Hypothalamus (tissue), 51 donors: Measurements from ENCODE around the gene LDLRAD3.

Source experiments
- DNase-seq, 51 donors: peaks; one replicate each; lab custom pipeline; 2025; lab: John Stamatoyannopoulos, UW

Gene LDLRAD3

DNA sequence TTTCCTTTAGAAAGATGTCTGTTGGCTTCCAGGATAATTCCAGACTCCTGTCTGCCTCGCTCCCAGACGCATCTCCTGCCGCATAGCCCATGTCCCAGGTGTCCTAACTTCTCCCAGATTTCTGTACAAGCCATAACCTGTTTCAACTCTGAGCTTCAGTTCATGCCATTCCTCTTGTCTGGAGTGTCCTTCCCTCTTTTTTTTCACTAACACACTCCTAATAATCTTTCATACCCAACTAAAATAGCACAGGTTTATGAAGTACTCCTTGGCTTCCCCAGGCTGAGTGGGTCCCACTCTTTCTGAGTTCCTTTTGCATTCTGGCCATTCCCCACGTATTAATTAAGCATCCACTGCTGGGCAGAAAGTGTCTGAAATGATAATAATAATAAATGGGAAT lies 123.0 kb downstream of the LDLRAD3 start:
- DNase-seq = no peak

DNA sequence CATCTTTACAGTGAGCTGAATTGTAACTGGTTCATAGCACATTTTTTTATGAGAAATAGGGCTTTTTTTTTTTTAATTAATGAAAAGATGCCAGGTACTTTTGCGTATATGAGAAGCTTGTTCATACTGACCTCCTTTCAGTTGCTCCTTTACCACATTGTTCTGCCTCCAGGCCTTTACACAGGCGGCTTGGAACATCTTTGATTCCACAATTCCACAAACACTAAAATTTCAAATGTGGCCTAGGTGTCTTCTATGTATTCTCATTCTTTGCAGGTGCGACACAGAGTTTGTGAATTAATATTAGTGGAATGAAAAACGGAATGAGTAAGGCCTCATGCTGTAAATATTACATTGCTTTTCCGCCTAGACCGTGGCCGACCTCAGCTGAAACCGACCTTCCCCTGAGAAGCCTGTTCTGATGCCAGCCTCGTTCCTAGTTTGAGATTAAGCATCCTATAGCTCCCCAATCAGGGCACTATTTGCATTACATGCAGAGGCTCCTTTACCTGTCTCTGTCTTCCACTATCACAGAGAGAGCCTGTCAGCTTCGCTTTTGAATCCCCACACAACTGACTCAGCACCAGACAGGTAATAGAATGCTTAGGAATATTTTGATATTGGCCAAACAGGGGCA lies 125.8 kb downstream of the LDLRAD3 start:
- peak in 5 of 51 donors; percentile 6 to 23 (median 14) for DNase-seq

DNA sequence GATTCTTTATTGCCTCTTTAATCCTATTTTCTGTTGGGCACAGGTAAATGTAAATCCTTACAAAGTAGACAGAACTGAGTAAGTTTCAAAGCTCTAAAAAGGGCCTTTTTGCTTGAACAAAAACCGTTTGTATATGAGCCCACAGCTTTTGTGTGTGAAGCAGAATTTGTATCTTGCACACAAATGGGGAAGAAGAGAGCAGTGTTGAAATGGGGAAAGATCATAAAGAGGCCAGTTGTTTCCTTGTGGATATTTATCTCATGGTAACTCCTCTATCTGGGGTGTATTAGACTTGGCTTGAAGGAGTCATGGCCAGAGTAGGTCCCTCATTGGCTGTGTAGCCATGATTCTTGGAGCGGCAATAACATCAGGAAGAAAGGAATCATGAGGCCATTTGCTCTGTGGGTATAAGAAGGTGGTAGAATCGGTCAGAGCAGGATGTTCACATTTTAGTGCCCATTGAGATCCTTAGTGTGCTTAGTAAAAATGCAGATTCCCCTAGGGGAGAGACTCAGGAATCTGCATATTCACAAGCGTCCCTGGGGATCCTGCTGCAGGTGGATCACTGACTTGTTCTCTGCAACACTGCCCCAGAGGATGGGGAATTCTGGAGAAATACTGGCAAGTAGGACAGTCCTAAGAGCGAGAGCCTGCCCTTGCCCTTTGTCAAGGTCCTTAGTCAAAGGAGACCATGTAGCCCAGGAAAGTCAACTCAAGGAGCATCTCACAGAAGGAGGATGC lies 126.5 kb downstream of the LDLRAD3 start:
- DNase-seq = peak in 1 of 51 donors; percentile 23

DNA sequence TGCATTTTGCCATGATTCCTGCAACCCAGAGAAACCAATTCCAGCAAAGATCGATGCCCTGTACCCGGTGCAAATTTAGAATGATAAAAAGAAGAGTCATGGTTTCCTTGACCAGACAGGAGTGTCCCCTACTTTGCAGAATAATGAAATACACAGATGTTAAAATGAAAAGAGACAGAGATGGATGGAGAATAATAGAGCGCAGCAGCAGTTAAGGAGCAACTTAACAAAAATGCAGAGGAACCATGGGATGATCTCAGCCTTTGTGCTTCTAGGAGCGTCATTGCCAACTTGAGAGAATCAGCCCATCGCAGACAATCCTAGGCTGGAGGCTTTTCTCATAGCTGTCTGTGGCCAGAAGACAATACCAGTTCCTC lies 127.1 kb downstream of the LDLRAD3 start:
- DNase-seq = no peak

DNA sequence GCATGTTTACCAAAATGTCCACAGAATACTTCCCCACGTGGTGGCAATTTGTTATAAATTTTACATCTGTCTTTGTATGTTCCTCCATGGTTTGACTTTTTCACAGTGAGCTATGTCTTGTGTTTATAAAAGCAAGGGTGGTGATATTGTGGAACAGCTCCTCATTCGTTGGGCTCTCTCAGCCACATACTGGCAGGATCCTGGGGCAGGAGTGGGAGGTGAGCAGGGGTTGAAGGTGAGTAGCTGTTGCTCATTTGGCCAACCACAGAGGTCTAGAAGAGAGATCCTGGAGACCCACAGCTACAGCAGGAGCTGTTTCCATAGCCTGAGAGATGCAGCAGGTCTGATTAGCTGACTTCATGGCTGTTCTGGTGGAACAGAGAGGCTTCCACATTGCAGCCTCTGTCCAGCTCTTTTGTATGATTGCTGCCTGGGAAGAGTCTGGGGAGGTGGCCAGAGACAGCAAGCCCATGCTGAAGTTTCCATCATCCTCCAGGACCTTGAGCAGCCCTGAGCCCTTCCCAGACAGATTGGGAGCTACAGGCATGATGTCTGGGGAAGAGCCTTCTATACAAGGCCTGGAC lies 128.1 kb downstream of the LDLRAD3 start:
- DNase-seq = no peak

DNA sequence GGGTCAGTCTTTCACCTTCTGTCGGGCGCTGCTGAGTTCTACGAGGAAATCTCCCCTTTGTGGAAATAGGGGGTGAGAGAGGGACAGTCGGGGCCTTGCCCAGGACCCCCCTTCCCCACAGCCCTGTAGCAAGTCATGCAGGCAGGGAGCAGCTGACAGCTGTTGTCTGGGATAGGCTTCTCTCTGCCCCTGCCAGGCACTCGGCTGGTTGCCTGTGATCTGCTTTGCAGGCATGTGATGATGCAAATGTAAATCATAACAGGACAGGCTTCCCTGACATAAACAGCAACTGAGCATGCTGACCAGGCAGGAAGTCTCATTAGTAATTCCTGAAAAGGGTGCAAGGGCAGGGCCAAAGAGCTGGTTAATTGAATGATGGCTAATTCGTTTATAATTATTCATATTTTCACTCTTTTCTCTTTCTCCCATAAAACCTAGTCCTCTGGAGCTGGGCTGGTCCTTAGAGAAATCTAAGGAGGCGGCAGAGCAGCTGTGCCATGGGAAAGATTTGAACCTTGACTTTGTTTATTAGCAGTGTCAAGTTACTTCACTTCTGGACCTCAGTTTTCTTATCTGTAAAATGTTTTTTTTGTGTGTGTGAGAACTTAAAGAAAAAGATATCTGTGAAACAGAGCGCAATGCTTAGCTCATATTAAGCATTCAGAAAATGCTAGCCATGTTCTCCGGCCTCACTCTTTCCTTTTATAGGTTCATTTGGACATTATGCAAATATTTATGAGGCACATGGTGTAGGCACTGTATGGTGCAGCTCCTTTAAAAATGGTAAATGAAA lies 129.7 kb downstream of the LDLRAD3 start:
- peak in 40 of 51 donors; percentile 11 to 80 (median 43) for DNase-seq

DNA sequence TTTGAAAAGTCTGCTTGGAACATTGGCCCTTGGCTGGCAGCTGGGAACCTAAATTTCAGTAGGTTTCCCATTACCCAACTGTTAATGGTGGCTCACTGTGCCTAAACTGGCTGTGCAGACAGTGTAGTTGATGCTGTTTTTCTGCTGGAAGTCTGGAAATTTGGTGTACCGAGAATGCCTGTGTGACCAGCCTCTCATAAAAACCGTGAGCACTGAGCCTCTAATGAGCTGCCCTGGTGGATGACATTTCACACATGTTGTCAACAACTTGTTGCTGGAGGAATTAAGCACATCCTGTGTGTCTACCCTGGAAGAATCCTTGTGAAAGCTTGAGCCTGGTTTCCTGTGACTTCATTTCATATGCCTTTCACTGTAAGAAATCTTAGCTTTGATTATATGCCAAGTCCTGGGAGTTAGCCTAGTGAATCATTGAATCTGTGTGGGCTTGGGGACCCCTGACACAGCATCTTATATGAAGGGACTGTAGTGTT lies 131.1 kb downstream of the LDLRAD3 start:
- DNase-seq = no peak

DNA sequence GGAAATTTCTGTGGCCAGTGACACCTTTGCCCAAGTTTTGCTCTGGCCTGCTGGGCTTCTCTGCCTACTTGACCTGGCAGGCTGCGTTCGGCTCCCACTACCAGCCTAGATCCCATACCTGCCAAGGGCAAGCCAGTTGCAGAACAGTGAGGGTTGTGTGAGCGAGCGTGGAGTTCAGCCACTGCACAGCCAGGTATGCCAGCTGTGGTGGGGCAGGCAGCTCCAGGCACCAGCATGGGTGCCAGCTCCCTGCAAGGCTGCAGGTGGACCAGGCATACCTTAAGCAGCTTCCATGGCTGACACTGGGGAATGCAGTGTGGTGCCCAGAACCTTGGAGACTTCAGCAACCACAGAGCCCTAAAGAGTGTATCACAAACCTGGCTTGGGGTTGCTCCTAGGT lies 133.5 kb downstream of the LDLRAD3 start:
- no peak for DNase-seq

DNA sequence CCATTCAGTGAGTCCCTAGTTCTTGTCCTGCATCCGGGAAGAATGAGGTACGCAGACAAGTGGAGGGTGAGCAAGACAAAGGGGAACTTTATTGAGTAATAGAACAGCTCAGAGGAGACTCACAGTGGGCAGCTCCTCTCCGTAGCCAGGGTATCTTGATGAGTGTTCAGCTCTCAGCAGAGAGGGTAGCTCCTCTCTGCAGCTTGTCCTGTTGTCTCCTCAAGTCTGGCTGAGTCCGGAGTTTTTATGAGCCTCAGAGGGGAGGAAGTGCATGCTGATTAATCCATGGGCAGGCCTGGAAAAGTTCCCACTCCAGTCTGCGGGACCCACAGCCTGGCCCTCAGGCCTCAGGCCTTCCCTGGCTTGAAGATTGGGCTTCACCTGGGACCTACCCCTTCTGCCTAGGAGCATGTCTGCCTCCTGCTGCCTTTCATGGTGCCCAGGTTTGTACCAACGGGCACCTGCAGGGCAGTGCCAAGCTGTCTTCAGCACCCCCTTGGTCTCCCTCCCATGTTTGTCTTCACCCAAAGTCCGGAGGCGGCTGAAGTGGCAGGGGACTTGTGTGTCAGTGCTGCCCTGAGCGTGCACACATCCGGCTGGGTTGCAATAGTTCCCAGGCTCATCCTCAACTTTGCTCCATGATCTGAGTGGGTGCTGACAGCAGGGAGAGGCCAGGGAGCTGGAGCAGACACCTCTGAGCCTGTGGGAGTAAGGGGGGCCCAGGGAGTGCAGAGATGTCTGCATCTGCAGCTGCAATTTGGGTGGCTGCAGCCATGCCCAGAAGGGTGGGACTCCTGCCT lies 134.2 kb downstream of the LDLRAD3 start:
- no peak for DNase-seq

DNA sequence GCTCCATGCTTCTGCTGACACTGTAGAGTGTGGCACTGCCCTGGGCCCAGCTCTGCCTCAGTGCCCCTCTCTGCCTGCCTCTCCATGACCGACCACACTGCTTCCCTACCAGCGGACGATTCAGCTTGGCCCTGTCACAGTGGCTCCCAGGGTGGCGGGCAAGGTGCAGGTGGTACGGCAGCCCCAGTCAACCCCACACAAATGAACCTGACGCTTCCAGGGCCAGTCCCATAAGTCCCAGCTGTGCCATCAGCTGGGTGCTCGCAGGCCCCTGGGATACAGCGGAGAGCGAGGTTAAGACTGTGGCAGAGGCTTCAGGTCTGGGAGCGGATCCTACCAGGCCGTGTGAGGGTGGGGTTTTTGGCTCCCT lies 134.8 kb downstream of the LDLRAD3 start:
- DNase-seq = no peak

DNA sequence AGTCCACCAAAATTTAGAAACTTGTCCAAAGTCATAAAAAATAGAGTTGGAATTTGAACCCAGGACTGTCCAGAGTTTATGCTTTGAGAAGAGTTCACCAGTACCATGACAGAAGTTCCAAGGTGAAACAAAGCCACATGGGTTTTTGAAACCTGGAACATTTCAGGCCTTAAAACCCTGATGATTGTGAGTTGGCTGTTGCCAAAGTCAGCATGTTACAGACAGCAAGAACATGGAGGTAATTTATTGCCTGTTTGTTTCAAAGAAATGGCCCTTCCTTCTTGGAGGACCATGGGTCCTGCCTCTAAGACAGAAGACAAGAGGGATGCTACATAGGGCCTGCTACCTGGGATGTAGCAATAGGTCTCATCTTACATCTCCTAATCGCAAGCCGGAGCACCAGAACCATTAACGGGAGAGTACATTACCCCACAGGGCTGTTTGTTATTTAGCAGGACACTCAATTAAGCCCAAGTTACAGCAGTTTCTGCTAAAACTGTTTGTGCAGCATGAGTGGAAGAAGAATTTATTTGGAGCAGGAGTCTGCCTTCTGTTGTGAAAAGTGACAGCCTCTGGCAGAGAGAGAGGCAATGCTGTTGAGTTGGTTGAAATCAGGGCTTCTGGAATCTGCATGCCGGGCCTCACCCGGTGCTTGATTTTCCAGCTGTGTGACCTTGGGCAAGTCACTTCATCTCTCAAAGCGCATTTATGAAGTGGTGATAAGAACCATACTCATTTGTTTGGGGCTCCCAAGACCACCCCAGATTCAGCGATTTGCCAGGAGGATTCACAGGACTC lies 136.2 kb downstream of the LDLRAD3 start:
- DNase-seq = no peak

DNA sequence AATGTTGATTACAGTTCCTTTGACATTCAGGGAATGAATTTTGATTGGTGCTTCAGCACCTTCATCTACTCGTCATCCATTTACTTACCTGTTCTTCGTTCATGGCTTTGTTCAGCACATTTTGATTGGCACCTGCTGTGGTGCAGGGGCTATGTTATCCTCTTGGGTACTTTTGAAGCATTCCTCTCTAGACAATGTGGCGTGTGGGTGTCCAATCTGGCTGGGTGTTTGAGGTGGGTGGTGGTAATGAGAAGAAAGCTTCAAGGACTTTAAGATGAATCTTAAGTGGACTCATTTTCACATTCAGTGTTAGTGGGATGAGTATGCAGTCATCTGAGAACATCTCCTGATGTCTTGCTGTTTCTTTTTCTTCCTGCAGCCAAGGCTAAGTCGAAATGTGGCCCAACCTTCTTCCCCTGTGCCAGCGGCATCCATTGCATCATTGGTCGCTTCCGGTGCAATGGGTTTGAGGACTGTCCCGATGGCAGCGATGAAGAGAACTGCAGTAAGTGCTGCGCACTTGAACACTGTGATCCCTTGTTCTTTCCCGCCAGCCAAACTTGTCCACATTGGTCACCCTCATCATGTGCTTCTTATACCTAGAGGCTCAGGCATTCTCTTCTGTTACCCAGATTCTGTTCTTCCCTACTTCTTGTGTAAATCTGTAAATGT lies 137.5 kb downstream of the LDLRAD3 start:
- DNase-seq = no peak

DNA sequence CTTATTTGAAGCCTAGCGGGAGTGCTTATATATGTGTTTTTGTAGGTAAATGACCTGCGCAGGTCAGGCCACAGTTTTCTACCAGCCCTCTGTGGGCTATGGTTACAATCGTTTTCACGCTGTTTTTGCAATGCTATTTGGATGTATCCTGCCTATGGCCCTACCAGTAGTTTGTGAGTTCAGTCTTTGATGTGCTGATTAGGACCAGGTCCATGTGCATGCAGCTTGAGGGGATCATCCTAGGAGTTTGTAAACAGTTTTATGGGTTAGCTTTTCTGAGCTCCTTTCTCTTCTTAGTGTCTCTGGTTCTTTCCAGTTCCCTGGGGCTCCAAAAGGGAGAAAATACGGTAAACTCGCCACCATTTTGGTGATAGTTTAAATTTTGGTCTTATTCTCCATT lies 142.5 kb downstream of the LDLRAD3 start:
- no peak for DNase-seq

DNA sequence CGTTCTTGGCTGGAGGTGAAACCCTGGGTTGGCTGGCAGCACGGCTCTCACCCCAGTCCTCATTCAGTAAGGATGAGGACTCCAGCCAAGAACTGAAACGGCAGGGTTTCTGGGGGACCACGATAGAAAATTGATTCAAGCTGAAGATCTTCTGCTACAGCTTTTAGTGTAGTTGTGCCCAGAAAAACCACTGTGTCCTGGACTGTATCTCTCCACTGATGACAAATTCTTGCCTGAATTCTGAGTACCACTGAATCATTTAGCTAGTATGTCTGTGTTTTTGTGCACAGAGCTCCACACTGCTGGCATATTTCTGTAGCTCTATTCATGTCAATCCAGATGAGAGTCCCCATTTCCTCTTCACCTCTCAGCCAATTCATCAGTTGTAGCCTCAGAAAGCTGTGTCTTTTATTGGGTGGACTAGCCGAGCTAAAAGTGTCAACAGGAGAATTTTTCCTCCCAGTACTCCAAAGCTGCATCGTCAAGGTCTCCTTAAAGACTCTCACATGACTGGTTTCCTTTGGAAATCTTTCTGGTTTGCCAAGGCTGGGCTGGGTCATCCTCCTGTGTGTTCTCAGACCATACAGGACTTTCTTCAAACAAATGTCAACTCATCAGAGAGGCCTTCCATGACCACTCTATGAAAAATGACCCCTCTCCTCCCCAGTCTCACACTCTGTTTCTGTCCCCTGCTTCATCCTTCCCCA lies 144.6 kb downstream of the LDLRAD3 start:
- DNase-seq = peak in 18 of 51 donors; percentile 17 to 44 (median 33)

DNA sequence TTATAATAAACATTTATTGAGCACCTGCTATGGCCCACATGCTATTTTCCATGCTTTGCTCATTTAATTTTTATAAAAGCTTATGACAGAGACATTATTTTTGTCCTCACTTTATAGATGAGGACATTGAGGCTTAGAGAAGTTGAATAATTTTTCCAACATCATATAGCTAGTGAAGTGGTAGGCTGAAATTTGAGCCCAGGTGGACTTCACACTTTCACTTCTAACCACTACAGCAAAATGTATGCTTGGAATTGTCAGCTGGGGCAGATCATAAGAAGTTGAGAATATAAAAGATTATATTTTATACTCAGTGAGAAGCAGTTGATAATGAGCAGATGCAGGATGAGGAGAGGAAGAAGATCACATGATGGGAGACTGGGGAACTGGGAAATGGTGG lies 146.1 kb downstream of the LDLRAD3 start:
- no peak for DNase-seq

DNA sequence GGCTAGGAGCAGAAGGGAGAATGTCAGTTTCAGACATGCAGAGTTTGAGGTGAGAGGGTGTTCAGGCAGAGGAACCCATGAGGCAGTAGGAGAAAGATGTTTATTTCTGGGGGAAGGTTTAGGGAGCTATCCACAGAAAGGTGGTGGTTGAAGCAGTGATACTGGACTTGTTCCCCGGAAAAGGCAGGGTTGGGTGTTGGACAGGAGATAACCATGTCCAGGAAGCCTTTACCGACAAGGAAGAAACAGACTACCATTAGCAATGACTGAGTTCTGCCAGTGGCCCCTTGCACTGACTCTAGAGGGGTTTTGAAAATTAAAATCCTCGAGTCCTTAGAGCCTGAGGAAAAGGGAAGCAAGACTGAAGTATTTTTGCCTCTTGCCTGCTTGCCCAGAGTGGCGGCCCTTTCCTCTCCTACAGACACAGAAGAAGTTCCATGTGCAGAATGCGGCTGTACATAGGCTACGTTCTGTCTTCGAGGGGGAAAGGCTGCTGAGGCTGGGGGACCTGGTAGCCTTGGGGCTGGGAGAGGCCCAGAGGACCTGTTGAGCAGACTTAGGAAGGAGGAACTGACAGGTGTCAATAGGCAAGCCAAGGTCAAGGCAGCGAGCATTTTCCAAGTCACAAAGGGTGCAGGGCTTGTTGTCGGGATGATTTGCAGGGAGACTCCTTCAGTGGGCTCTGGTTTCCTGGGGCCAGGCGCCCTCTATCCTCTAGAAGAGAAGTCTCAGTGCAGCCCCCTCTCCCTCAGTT lies 146.7 kb downstream of the LDLRAD3 start:
- DNase-seq = no peak

DNA sequence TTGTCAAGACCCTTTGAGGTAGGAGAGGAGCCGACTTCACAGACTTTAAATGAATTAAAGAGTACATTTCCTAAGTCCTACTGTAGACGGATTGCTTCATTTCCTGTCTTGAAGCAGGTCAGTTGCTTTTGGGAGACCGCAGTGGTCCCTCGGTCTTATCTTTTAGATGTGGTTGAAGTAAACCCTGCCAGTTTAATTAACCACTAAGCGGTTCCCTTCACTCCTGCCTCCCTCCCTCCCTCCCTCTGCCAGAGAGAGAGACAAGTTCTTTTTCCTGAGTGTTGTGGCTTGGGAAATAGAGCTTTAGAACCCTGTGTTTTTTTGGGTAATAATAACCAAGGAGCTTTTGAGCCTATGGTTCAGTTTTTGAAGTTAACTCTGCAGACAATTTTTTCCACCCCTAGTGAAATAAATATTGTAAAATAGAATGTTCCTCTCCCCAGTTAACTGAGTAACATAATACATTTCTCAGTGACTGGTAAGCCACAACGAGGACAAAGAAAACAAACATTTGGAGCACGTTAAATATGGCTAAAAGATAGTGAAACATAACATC lies 147.5 kb downstream of the LDLRAD3 start:
- DNase-seq = no peak
